Neural crest cell (in vitro differentiated cells): ENCODE data around the gene HIPK3. TPM values are rescaled to one million over a fixed set of nuclear protein-coding genes. Genes with fewer than 3 reads are reported as not detected.
"Not testable (repeated sequence)": the region's sequence is repeated elsewhere in the genome, so short reads cannot be mapped to it uniquely, and the experiment has no call there.

Experiments used
- DNase-seq: peaks from one replicate; pipeline ENCODE4 v3.0.0; 2021; ENCODE audit warnings: low read depth, mixed read lengths, low spot score
- H3K27ac Mint-ChIP-seq: one replicate; pipeline ENCODE4 v1.8.0; 2021; ENCODE audit warnings: mild to moderate bottlenecking, mixed read lengths; ENCODE audit not compliant: unreplicated experiment
- H3K27me3 Mint-ChIP-seq: 2 replicates; pipeline ENCODE4 v1.8.0; 2021; ENCODE audit warnings: low read depth, mild to moderate bottlenecking, mixed read lengths
- H3K36me3 Mint-ChIP-seq: 2 replicates; pipeline ENCODE4 v1.8.0; 2021; ENCODE audit warnings: low read depth, mild to moderate bottlenecking, mixed read lengths
- H3K4me1 Mint-ChIP-seq: 2 replicates; pipeline ENCODE4 v1.8.0; 2021; ENCODE audit warnings: mixed read lengths
- H3K4me3 Mint-ChIP-seq: one replicate; pipeline ENCODE4 v1.8.0; 2021; ENCODE audit warnings: mild to moderate bottlenecking, mixed read lengths
- H3K9me3 Mint-ChIP-seq: 2 replicates; pipeline ENCODE4 v1.8.0; 2021; ENCODE audit warnings: mixed read lengths
- total RNA-seq: library from RNA; stranded (reverse); gene quantifications from 2 replicates; pipeline ENCODE4 v1.2.1, GENCODE V29; 2021
- TF ChIP-seq, protein P1 (sequence below): fragments of 200-600 bp; sonication (generic); conservative IDR thresholded peaks from 2 replicates; pipeline ENCODE4 v1.5.0; 2021; ENCODE audit warnings: antibody characterized with exemption, mild to moderate bottlenecking

The HIPK3 gene
- total RNA-seq, 1 donor from 2014 or later, result 33.8 TPM

DNA sequence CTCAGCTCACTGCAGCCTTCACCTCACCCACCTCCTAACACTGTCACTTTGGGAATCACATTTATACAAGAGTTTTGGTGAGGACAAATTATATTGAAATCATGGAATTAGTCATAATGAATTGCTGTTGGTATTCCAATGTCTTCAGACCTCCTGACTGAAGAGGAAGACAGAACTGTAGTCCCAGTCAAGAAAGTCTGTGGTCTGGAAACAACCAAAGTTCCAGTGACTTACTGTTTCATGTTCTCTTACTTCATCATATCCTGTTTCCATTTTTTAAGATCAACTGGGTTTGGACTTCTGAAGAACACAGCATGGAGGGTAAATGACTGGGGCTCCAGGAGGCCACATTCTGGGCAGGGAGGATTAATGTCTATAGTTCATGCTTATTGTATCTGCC lies 43.0 kb upstream of the HIPK3 start:
- Mint-ChIP-seq H3K4me1 (peaks cover 6% of the 10 kb centered on the region), H3K4me3 (no peak overlapping the region), H3K36me3 (peaks cover 6% of the 10 kb centered on the region), H3K27me3 (no peaks in the 10 kb centered on the region), H3K27ac (no peak overlapping the region), H3K9me3 (peaks cover 12% of the 10 kb centered on the region)
- TF ChIP-seq, protein P1, sequence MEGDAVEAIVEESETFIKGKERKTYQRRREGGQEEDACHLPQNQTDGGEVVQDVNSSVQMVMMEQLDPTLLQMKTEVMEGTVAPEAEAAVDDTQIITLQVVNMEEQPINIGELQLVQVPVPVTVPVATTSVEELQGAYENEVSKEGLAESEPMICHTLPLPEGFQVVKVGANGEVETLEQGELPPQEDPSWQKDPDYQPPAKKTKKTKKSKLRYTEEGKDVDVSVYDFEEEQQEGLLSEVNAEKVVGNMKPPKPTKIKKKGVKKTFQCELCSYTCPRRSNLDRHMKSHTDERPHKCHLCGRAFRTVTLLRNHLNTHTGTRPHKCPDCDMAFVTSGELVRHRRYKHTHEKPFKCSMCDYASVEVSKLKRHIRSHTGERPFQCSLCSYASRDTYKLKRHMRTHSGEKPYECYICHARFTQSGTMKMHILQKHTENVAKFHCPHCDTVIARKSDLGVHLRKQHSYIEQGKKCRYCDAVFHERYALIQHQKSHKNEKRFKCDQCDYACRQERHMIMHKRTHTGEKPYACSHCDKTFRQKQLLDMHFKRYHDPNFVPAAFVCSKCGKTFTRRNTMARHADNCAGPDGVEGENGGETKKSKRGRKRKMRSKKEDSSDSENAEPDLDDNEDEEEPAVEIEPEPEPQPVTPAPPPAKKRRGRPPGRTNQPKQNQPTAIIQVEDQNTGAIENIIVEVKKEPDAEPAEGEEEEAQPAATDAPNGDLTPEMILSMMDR, result no peak
- no peak for DNase-seq

DNA sequence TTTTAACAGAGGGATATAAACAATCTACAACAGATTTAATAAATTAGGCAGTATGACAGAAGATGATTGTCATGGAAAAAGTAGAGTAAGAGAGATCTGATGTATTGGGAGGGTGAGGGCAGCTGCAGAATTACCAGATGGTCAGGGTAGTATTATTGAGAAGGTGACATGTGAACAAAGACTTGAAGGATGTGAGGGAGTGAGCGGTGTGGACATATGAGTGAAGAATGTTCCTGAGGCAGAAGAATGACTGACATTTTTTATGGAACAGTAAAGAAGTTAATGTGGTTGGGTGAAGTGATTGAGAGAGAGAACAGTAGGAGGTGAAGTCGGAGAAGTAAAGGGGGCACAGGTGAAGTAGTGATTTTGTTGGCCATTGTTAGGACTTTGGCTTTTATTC lies 42.4 kb upstream of the HIPK3 start:
- Mint-ChIP-seq H3K4me1 (peaks cover 6% of the 10 kb centered on the region), H3K36me3 (peaks cover 6% of the 10 kb centered on the region), H3K4me3 (no peak overlapping the region), H3K27me3 (no peaks in the 10 kb centered on the region), H3K27ac (no peak overlapping the region), H3K9me3 (peaks cover 12% of the 10 kb centered on the region)
- DNase-seq, result no peak
- TF ChIP-seq, protein P1, result no peak

DNA sequence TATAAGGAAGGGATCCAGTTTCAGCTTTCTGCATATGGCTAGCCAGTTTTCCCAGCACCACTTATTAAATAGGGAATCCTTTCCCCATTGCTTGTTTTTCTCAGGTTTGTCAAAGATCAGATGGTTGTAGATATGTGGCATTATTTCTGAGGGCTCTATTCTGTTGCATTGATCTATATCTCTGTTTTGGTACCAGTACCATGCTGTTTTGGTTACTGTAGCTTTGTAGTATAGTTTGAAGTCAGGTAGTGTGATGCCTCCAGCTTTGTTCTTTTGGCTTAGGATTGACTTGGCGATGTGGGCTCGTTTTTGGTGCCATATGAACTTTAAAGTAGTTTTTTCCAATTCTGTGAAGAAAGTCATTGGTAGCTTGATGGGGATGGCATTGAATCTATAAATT lies 40.5 kb upstream of the HIPK3 start:
- H3K27ac Mint-ChIP-seq, H3K4me1 Mint-ChIP-seq, H3K36me3 Mint-ChIP-seq, DNase-seq, H3K4me3 Mint-ChIP-seq, H3K27me3 Mint-ChIP-seq, H3K9me3 Mint-ChIP-seq: not testable (repeated sequence)

DNA sequence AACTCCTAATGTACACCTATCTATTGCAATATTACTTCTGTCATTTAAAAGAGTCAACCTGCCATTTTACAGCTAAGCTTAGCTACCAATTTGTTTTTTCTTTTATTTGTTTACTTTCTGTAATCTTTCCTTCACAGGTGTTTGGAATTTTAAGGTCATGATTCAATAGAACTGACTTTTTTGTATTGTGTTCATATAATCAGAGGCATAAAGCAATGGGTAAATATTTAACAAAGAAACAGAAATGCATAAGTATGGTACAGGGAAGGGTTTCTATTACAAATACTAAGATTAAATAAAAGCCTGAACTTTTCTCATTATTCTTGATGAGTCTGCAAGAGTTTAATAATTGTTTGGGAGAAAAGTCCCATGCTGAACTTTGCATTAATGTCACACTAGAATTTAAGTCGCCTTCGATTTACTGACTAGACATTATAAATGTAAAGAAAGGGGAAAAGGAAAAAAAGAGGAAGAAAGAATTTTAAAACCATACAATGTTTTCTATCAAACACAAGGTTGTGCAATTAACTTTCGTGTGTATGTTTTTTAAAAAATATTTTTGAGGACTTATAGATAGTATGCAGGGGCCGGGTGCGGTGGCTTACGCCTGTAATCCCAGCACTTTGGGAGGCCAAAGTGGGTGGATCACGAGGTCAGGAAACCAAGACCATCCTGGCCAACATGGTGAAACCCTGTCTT lies 35.0 kb upstream of the HIPK3 start:
- Mint-ChIP-seq H3K4me3 (no peak overlapping the region), H3K36me3 (peaks cover 3% of the 10 kb centered on the region), H3K9me3 (peaks cover 4% of the 10 kb centered on the region), H3K4me1 (no peaks in the 10 kb centered on the region), H3K27ac (no peak overlapping the region), H3K27me3 (no peaks in the 10 kb centered on the region)
- TF ChIP-seq, protein P1, result no peak
- DNase-seq, result no peak

DNA sequence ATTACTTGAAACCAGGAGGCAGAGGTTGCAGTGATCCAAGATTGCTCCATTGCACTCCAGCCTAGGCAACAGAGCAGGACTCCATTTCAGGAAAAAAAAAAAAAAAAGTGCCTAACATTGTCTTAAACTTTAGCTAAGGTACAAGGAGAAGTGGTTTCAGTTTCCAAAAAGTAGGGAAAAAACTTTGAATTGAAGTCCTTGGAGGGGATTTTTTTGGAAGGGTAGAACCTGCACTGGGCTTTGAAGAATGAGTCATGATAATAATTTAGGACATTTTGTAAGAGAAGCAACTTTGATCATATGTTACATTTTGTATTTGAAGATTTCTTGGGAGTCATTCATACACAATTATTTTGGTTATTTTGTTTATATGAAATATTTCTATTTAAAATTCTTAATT lies 31.8 kb upstream of the HIPK3 start:
- Mint-ChIP-seq H3K4me1 (no peaks in the 10 kb centered on the region), H3K36me3 (no peaks in the 10 kb centered on the region), H3K4me3 (no peak overlapping the region), H3K9me3 (no peaks in the 10 kb centered on the region), H3K27me3 (no peaks in the 10 kb centered on the region), H3K27ac (no peak overlapping the region)
- DNase-seq, result no peak
- TF ChIP-seq, protein P1, result no peak

DNA sequence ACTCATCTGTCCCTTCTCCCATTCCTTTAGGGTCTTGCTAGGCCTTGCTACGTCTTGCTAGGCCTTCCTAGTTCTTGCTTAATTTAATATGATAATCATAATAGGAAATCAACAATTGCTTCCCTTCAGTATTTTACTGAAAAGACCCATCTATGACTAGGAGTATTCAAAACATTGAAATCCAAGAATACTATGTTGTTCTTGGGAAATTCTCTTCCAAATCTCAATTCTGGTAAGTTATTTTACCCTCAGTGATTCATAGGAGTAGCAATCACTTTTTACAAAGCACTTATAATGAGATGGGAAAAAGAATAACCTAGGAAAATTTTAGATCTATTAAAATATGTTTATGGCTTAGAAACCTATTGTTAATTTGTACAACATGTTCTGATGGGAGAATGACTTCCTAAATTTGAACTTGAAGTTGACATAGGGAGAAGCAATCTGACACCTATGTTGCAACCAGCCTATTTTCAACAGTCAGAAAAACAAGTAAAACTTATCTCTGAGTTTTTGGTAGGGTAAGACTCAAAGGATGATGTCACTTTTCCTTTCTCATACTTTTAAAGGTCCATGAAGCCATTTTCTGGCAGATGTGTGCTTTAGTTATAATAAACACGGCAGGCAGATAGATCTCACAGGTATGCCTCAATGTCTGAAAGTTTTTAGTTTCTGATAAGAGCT lies 29.5 kb upstream of the HIPK3 start:
- no peak overlapping the region for H3K27ac Mint-ChIP-seq
- no peaks in the 10 kb centered on the region for H3K4me1 Mint-ChIP-seq
- no peak overlapping the region for H3K4me3 Mint-ChIP-seq
- no peaks in the 10 kb centered on the region for H3K9me3 Mint-ChIP-seq
- H3K36me3 Mint-ChIP-seq, result no peaks in the 10 kb centered on the region
- TF ChIP-seq, protein P1, result no peak
- no peak for DNase-seq
- H3K27me3 Mint-ChIP-seq, result no peaks in the 10 kb centered on the region
